Measurements from ENCODE around the gene STATH.

- TF ChIP-seq CTCF (conservative IDR thresholded peaks at IDR 0.05) (no peak), ZFX (IDR thresholded peaks at IDR 0.05) (no peak)
Observed at GRCh38 chr4:69984030-69984443, 11.7 kb upstream of the STATH start.

Measured in C4-2B (cell line).